Type B pancreatic cell (in vitro differentiated cells): ENCODE measurements around the gene KCNJ6. TPM values are rescaled to one million over a fixed set of nuclear protein-coding genes. Genes with fewer than 3 reads are reported as not detected.

ENCODE experiments used
- DNase-seq: peaks from one replicate; pipeline ENCODE4 v3.0.0; 2021; ENCODE audit warnings: mixed read lengths; ENCODE audit not compliant: unreplicated experiment; ENCODE audit errors: extremely low spot score
- H3K27ac Mint-ChIP-seq: 2 replicates; pipeline ENCODE4 v1.8.0; 2021; ENCODE audit warnings: mild to moderate bottlenecking, mixed read lengths
- H3K27me3 Mint-ChIP-seq: 2 replicates; pipeline ENCODE4 v1.8.0; 2021; ENCODE audit warnings: mixed read lengths
- H3K36me3 Mint-ChIP-seq: 2 replicates; pipeline ENCODE4 v1.8.0; 2021; ENCODE audit warnings: mixed read lengths
- H3K4me1 Mint-ChIP-seq: one replicate; pipeline ENCODE4 v1.8.0; 2021; ENCODE audit warnings: mixed read lengths; ENCODE audit not compliant: unreplicated experiment
- H3K4me3 Mint-ChIP-seq: 2 replicates; pipeline ENCODE4 v1.8.0; 2021; ENCODE audit warnings: mild to moderate bottlenecking, mixed read lengths
- H3K9me3 Mint-ChIP-seq: 2 replicates; pipeline ENCODE4 v1.8.0; 2021; ENCODE audit warnings: mixed read lengths
- total RNA-seq: library from RNA; stranded (reverse); gene quantifications from 2 replicates; pipeline ENCODE4 v1.2.1, GENCODE V29; 2021; ENCODE audit warnings: low replicate concordance
- TF ChIP-seq, protein P1 (sequence below): fragments of 200-600 bp; sonication (generic); conservative IDR thresholded peaks from 2 replicates; pipeline ENCODE4 v1.5.0; 2021; ENCODE audit warnings: antibody characterized with exemption, mild to moderate bottlenecking

KCNJ6 gene
- total RNA-seq, 1 donor from 2014 or later: 2.1 TPM

DNA sequence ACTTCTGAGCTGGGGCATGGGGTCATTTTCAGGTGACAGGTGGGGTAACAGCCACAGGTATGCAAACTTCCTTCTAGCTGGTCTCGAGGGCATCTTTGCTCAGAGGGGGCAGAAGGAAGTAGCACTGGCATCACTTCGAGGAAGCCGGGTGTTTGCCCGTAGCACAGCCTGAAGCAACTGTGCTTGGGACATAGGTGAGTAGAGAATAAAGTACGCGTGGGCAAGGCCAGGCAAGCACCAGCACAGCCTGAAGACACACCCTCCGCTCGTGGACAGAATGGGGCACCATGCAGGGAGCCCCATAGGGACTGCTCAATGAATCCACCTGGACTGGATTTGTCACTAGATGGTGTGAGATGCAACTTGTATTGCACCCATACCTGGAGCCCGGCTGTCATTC, 167.1 kb downstream of the KCNJ6 start:
- TF ChIP-seq, protein P1, sequence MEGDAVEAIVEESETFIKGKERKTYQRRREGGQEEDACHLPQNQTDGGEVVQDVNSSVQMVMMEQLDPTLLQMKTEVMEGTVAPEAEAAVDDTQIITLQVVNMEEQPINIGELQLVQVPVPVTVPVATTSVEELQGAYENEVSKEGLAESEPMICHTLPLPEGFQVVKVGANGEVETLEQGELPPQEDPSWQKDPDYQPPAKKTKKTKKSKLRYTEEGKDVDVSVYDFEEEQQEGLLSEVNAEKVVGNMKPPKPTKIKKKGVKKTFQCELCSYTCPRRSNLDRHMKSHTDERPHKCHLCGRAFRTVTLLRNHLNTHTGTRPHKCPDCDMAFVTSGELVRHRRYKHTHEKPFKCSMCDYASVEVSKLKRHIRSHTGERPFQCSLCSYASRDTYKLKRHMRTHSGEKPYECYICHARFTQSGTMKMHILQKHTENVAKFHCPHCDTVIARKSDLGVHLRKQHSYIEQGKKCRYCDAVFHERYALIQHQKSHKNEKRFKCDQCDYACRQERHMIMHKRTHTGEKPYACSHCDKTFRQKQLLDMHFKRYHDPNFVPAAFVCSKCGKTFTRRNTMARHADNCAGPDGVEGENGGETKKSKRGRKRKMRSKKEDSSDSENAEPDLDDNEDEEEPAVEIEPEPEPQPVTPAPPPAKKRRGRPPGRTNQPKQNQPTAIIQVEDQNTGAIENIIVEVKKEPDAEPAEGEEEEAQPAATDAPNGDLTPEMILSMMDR: no peak
- H3K36me3 Mint-ChIP-seq: no peaks in the 10 kb centered on the region
- no peak overlapping the region for H3K27ac Mint-ChIP-seq

DNA sequence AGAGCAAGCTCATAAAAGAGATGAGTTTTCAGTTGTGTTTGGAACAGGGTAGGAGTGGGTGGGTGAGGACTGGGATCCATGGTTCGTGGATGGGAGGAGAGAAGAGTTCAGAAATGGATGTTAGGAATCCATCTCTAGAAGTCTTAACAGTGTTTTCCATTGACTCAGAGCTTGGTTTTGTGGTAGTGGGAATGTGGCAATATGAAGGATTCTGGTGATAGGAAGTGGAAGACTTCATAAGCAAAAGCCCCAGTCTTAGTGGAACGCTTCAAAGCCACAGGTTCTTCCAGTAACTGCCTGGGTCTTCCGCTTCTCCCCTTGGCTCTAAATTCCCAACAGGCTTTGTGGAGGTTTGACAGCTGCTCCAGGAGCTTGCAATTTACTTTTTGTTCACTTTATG, 167.9 kb downstream of the KCNJ6 start:
- H3K9me3 Mint-ChIP-seq: no peaks in the 10 kb centered on the region
- H3K4me3 Mint-ChIP-seq: no peak overlapping the region
- H3K36me3 Mint-ChIP-seq: no peaks in the 10 kb centered on the region
- H3K27ac Mint-ChIP-seq: no peak overlapping the region
- peaks cover 7% of the 10 kb centered on the region for H3K27me3 Mint-ChIP-seq
- H3K4me1 Mint-ChIP-seq: no peaks in the 10 kb centered on the region
- TF ChIP-seq, protein P1: no peak
- DNase-seq: no peak

More for the DNA sequence above, 167.1 kb downstream of the KCNJ6 start:
- Mint-ChIP-seq H3K27me3 (peaks cover 10% of the 10 kb centered on the region), H3K4me1 (no peaks in the 10 kb centered on the region), H3K9me3 (no peaks in the 10 kb centered on the region), H3K4me3 (no peak overlapping the region)
- no peak for DNase-seq

DNA sequence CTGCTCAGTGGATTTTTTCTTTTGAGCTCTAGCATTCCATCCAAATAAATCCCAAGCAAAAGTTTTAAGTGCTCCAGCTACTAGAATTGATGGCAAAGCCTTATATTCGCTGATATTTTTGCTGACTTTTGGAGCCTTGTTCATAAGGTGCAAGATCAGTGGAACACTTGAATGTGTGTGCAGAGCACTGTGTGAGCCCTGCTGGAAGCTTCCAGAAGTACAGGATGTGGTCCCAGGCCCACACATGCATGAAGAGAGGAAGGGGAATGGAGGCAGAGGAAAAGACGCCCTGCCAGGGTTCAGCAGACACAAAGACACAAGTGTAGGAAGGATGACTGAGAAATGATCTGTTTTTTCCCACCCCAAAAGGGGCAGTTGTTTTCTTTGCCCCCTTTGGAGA, 169.4 kb downstream of the KCNJ6 start:
- Mint-ChIP-seq H3K36me3 (no peaks in the 10 kb centered on the region), H3K4me3 (no peak overlapping the region), H3K27ac (no peak overlapping the region), H3K27me3 (peaks cover 10% of the 10 kb centered on the region), H3K9me3 (no peaks in the 10 kb centered on the region), H3K4me1 (no peaks in the 10 kb centered on the region)
- DNase-seq: no peak
- TF ChIP-seq, protein P1: peak; percentile 46

DNA sequence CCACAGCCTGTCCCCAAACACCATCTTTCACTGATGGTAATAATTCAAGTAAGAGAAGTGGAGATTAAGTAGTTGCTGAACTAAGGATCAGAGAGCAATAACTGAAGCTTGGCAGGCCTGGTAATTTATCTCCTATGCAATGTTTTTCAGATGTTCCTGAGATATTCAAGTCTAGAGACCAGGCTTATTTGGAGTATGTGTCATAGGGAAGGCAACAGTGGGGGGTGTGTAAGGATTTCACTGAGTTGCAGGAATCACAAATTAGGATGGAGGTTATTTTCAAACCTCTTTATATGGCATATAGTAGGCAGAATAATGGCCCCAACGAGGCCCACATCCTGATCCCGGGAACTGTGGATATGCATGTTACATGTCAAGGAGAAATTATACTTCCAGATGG, 171.7 kb downstream of the KCNJ6 start:
- no peak overlapping the region for H3K4me3 Mint-ChIP-seq
- no peak overlapping the region for H3K27ac Mint-ChIP-seq
- DNase-seq: no peak
- H3K36me3 Mint-ChIP-seq: no peaks in the 10 kb centered on the region
- TF ChIP-seq, protein P1: no peak
- H3K27me3 Mint-ChIP-seq: peaks cover 22% of the 10 kb centered on the region
- no peaks in the 10 kb centered on the region for H3K4me1 Mint-ChIP-seq
- H3K9me3 Mint-ChIP-seq: no peaks in the 10 kb centered on the region

- H3K27ac Mint-ChIP-seq: no peak overlapping the region
These were observed 173.7 kb downstream of the KCNJ6 start for GRCh38 chr21:37742532-37742931.

More at GRCh38 chr21:37742532-37742931, 173.7 kb downstream of the KCNJ6 start:
- H3K4me3 Mint-ChIP-seq: no peak overlapping the region
- H3K27me3 Mint-ChIP-seq: peaks cover 29% of the 10 kb centered on the region
- no peaks in the 10 kb centered on the region for H3K36me3 Mint-ChIP-seq
- no peaks in the 10 kb centered on the region for H3K4me1 Mint-ChIP-seq
- no peaks in the 10 kb centered on the region for H3K9me3 Mint-ChIP-seq
- TF ChIP-seq, protein P1: no peak
- no peak for DNase-seq
